ENCODE measurements around the gene THUMPD2.

The THUMPD2 gene

GRCh38 chr2:39715822-39716221 lies 63.2 kb downstream of the THUMPD2 start:
- no peak for DNase-seq

GRCh38 chr2:39715095-39715494 lies 64.0 kb downstream of the THUMPD2 start:
- no peak for DNase-seq

- DNase-seq = no peak
Observed at GRCh38 chr2:39712953-39713352, 66.1 kb downstream of the THUMPD2 start.

- no peak for DNase-seq
Observed at GRCh38 chr2:39710807-39711206, 68.3 kb downstream of the THUMPD2 start.

GRCh38 chr2:39708003-39708402 lies 71.1 kb downstream of the THUMPD2 start:
- DNase-seq = no peak

GRCh38 chr2:39706945-39707344 lies 72.1 kb downstream of the THUMPD2 start:
- DNase-seq = no peak

- DNase-seq = no peak
Observed at GRCh38 chr2:39706312-39706711, 72.7 kb downstream of the THUMPD2 start.

- DNase-seq = no peak
Observed at GRCh38 chr2:39705638-39706037, 73.4 kb downstream of the THUMPD2 start.

GRCh38 chr2:39704540-39704939 lies 74.5 kb downstream of the THUMPD2 start:
- DNase-seq = no peak

GRCh38 chr2:39703181-39703872 lies 75.7 kb downstream of the THUMPD2 start:
- no peak for DNase-seq

GRCh38 chr2:39701137-39701536 lies 77.9 kb downstream of the THUMPD2 start:
- DNase-seq = no peak

GRCh38 chr2:39697454-39697853 lies 81.6 kb downstream of the THUMPD2 start:
- DNase-seq = peak; percentile 53

- peak; percentile 24 for DNase-seq
Observed at GRCh38 chr2:39696838-39697237, 82.2 kb downstream of the THUMPD2 start.

GRCh38 chr2:39696101-39696553 lies 82.9 kb downstream of the THUMPD2 start:
- peak; percentile 82 for DNase-seq

- no peak for DNase-seq
Observed at GRCh38 chr2:39693245-39693644, 85.8 kb downstream of the THUMPD2 start.

- no peak for DNase-seq
Observed at GRCh38 chr2:39689876-39690275, 89.2 kb downstream of the THUMPD2 start.

- DNase-seq = peak; percentile 11
Observed at GRCh38 chr2:39689272-39689841, 89.7 kb downstream of the THUMPD2 start.

GRCh38 chr2:39688181-39688580 lies 90.9 kb downstream of the THUMPD2 start:
- no peak for DNase-seq

GRCh38 chr2:39686456-39686855 lies 92.6 kb downstream of the THUMPD2 start:
- no peak for DNase-seq

Measured in NCI-H2029 treated with DMSO at 0.1 percent for 48 hours (cell line).